NCI-H2029 treated with DMSO at 0.1 percent for 48 hours (cell line): ENCODE data around the gene MEGF9.

Experiments
- DNase-seq: peaks from one replicate; lab custom pipeline; 2025; lab: John Stamatoyannopoulos, UW

The MEGF9 gene

DNA sequence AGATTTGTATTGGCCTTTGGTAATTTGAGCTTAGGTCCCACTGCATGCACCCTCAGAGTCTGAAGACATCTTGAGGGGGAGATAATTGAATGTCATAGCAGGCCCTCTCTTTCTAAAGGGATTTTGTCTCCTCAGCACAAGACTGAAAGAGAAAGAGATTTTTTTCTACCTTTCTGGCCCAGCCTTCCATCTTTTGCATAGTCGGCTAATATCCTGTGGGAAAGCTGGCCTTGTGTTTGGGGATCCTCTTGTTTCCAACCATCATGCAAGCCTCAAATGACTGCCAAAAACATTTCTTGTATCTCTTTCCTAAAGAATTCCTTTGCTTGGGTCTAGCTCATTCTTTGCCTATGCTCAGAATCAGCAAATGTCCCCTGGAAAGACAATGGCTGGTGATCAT, 92.3 kb downstream of the MEGF9 start:
- DNase-seq: no peak

DNA sequence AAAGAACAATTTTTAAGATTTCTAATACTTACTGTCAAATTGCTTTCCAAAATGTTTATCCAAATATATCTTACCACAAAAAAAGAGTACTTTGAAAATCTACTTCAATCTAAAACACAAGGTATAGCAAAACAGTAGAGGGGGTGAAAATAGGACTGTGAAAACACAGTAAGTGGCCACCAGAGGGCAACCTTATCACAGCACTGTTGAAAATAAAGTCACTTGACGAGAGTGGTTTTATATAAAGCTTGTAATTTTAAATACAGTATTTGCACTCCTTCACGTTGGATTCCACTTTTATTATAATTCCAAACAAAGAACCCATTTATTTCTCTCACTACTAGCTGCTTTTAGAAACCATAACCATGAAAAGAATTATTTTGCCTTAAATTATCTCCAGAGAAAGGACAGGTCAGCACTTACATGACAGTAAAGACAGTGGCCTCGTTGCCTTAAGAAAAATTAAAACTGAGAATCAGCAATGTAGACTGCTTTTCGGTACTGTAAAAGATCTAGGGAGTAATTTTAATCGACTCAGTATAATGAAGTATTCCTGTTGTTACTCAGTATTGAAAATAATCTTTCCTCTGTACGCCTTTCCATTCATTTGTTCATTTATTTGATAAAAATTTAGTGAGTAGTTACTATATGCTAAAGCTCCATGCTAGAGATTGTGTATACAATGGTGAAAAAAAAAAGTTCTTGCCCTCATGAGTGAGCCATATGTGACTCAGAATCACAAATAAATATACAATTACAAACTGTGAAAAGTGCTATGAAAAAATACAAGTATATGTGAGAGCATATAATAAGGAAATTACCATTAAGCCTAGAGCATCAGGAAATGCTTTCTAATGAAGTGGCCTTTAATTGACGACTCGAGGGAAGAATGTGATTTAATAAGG, 94.3 kb downstream of the MEGF9 start:
- peak; percentile 46 for DNase-seq

DNA sequence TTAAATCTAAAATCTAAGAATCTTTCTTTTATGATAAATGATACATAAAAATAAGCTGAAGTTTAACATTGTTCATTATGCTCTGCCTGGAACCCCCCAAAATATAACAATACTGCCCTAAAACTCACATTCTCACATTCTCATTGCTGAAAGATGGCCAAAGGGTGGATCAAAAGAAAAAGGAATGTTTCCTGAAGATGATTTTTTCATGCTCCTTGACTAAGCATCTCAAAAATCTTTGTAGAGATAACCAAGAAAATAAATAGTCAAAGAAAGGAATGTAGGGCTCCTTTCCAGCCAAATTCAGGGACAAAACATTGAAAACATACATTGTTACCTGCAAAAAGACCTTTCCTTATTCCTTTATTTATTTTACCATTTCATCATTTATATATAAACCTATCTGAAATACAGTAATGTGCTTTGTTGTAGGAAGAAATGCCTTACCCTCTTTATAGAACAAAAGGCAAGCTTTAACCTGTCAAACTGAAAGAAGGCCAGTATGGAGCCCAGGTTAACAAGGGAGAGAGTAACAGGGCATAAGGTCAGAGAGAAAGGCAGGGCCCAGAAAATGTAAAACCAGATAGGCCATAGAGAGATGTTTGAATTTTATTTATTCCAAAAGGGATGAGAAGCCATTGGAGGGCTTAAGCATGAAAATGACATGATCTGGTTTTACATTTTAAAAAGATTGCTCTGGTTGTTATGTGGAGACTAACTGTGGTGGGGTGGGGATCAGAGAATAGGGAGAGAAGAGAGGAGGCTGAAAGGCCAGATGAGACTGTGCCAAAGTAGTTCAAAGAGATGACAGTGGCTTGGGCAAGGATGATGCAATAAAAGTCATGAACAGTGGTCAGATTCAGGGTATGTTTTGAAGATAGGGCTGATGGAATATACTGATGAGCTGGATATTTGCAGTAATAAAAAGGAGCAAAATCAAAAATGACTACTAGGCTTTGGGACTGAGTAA, 97.0 kb downstream of the MEGF9 start:
- DNase-seq: no peak

DNA sequence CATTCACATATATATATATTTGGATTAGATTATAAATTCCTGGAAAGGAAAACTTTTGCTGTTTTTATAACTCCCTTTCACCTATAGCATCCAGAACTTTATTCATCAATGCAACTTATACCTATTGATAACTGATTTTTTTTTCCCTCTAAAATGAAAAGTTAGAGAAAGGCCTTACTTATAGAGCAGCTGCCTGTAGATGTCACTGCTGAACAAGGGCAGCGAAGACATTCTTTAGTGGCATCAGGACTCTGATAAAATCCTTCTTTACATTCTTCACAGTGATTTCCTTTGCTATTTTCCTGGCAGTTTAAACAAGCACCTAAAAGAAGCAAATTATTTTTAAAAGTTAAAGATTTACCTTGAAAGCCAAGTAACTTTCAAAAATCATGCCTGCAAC, 102.1 kb downstream of the MEGF9 start:
- DNase-seq: no peak

DNA sequence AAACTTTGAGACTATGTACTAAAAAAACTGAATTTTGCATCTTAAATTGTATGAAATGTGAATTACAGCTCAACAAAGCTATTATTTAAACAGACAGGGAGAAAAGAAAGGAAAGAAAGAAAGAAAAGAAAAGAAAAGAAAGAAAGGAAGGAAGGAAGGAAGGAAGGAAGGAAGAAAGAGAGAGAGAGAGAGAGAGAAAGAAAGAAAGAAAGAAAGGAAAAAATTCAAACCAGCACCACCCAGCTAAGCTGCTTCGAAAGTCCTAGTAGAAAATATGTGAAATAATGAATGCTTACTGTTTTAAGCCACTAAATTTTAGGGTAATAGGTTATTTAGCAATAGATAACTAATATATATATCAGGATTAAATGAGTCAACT, 102.6 kb downstream of the MEGF9 start:
- DNase-seq: no peak

DNA sequence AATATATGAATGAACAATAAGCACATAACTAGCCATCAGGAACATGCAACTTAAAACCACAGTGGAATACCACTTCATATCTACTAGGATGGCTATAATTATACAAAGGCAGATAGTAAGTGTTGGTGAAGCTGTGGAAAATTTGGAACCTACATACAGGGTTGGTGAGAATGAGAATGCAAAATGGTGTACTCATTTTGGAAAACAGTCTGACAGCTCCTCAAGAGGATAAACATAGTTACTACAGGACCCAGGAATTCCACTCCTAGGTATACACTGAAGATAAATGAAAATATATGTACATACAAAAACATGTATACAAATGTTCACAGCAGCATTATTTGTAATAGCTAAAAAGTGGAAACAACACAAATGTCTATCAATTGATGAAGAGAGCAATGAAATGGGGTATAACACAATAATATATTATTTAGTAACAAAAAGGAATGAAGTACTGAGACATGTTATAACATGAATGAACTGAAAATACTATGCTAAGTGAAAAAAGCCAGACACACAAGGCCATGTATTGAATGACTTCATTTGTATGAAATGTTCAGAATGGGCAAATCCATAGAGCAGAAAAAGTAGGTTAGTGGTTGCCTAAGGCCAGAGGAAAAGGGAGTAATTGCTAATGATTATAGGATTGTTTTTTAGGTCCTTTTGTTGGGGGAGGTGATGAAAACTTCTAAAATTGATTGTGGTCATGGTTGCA, 103.1 kb downstream of the MEGF9 start:
- no peak for DNase-seq

DNA sequence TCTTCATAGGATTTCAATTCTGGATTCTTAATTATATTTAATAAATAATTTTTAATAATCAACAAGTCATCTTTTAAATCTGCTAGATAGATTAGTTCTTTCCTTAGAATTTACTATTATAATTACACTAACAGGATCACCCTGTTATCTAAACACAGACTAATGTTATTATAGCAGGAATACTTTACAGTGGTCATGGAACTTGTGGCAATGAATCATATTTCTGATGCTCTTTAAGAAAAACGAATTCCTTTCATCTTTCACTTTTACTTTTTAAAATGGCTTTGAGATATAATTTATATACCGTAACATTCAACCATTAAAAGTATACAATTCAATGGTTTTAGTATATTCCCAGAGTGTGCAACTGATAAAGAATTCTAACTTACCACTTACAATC, 104.6 kb downstream of the MEGF9 start:
- DNase-seq: no peak

DNA sequence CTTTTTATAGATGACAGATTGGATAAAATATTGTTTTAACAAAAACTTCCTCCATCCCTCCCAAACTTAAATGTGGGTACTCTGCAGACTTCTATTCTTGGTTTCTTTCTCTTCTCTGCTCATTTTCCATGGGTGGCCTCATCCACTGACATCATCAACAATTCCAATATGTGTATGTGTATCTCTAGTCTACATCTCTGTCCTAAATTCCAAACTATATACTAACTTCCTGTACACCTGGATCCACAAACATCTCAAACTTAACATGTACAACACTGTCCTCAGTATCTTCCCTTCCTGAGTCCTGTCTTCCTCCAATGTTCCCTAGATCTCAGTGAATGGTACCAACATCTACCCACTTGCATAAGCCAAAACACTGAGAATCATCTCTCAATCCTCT, 105.8 kb downstream of the MEGF9 start:
- DNase-seq: no peak

DNA sequence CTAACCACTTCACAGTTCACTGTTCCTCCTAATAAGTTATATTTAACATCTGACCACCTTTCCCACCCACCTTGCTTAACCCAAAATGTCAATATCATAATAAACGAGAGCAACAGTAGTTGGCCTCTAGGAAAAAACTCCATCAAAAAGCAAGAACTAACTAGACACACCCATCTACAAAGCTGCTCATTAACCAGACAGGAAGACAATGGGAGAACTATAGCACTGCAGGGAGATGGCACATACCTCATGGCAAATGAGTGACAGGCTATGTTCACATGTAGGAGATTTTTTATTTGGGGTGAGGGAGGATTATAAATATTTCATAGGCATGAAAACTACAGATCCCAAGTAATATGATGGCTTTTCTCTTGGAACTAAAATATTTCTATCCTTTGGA, 110.7 kb downstream of the MEGF9 start:
- DNase-seq: no peak

DNA sequence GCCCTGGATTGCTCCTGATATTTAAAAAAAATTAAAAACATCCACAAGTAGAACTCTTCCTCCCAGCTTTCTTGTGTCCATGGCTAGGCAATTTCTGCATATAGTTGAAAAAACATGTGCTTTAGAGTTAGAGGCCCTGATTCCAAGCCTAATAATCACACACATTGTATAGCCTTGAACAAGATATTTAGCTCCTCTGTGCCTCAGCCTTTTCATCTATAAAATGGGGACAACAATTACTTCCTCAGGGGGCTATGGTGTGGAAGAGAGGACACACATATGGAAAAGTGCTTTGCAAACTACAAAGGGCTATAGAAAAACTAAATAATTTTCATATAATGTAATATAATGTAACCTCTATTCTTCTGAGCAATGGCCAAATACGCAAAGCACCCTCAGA, 111.3 kb downstream of the MEGF9 start:
- no peak for DNase-seq

DNA sequence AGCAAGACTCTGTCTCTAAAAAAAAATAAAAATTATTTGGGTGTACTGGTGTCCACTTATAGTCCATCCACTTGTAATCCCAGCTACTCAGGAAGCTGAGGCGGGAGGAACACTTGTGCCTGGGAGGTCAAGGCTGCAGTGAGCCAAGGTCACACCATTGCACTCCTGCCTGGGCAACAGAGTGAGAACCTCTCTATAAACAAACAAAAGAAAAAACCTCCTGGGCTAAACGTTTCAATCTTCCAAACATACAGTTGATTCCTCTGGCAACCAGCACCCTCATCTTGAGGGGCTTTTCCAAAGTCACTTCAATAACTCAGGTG, 120.4 kb downstream of the MEGF9 start:
- DNase-seq: no peak

DNA sequence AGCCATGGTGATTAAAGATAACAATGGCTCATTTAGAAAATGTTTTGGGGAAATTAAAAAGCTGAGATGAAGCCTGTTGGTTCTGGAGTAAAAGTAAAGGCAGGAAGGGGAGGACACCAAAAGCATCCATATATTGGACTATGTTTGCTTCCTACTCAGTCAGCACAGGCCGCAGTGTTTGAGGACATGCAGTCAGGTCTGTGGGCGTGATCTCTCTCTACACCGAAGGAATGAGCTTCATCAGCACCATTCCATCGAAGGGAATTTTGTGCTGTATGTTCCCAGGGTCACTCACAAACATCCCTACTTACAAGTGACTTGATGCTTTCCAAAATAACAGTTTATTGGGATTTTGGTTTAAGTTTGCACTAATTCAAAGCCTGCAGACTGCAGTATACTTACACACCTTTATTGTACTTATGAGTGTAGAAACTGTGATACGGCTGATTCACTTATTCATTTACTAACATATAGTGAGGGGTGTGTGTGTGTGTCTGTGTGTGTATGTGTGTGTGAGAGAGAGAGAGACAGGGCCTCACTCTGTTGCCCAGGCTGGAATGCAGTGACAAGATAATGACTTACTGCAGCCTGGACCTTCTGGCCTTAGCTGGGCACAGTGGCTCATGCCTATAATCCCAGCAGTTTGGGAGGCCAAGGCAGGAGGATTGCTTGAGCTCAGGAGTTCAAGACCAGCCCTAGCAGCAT, 120.9 kb downstream of the MEGF9 start:
- no peak for DNase-seq

DNA sequence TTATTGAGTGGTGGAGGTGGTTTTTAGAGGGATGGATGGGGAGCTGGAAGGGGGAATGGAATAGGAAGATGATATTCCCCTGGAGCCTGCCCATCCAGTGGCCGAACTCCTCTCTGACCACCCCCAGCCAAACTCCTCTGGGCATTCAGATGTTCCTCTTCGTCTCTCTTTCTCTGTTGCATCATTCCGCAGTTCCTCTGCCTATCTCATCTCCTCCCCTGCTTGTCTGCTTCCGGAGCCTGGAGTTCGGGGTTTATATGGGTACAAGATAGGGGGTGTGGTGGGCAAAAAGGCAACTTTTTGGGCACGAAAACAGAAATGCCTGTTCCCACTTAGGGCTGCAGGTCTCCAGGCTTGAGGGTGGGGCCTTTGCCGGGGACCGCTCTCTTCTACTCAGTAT, 122.1 kb downstream of the MEGF9 start:
- no peak for DNase-seq

DNA sequence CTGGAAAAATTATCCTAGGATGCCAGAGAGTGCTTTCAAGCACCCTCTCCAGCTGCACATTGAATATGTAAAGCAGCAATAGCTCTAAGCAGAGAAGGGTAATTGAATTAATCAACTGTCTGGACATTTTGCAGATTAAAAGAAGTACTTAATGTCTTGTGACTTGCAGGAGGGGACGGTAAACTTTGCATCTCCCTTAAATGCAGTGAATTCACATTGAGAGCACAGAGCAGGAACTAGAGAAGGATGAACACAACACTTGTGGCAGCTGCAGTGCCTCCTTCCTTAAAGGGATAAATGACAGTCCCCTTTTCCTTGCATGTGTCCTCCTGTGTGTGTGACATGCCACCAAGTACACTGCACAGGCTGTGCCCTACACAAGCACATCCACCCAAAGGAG, 126.9 kb downstream of the MEGF9 start:
- DNase-seq: no peak

DNA sequence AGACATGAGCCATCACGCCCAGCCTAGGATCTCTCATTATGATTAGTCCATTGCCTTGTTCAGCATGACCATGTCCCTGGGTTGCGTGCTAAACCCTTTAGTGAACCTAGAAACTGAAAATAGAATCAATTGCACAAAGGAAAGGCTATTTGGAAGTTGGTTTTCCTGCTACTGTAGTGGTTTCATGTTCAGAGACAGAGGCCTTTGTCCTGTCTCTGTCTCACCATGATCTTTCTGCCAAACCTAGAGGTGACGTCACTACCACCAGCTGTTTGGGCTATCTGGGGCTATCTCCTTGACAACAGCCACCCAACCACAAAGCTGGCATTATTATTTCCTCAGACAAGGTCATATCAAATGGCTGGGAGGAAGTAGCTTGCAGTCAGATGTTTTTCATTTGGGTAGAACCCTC, 130.3 kb downstream of the MEGF9 start:
- peak; percentile 96 for DNase-seq

DNA sequence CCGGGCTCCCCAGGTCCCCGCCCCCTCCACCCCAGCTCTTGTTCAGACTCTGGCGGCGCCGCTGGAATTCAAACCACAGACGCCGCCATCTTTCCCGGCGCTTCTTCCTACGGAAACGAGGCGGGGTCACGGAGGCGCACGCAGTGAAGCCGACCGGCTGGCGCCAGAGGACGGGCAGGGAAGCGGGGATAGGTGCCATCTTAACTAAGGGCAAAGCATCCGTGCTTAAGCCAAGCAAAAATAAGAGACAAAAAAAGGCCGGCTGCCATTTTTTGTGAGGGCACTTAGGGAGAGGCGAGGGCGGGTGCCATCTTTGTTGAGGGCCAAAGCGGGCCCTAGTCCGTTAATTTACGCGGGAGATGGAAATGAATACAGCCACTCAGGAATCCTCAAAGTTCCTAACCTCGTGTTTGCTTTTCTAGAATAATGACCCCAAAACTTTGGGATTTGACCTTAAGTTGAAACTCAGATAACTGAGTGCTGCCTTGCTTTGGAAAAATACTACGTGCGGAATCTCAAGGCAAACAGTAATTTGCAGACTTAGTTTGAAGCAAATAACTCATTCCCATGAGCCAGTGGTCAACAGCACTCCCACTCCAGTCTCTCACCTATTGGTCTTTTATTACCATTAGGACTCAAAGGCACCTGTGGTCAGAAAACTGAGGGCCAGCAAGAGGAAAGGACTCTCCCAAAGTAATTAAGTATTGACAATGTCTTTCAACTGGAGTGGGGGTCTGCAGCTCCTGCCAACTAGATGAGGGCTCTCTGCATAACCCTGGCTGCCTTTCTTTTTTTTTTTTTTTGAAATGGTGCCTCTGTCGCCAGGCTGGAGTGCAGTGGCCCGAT, 134.0 kb downstream of the MEGF9 start, which contains the start of gene CDK5RAP2:
CDK5RAP2 (minus strand) TSS at position 117 of the 846 bp plus-strand sequence. CDS start 189 bp downstream, outside the sequence.
- DNase-seq: peak; percentile 87

DNA sequence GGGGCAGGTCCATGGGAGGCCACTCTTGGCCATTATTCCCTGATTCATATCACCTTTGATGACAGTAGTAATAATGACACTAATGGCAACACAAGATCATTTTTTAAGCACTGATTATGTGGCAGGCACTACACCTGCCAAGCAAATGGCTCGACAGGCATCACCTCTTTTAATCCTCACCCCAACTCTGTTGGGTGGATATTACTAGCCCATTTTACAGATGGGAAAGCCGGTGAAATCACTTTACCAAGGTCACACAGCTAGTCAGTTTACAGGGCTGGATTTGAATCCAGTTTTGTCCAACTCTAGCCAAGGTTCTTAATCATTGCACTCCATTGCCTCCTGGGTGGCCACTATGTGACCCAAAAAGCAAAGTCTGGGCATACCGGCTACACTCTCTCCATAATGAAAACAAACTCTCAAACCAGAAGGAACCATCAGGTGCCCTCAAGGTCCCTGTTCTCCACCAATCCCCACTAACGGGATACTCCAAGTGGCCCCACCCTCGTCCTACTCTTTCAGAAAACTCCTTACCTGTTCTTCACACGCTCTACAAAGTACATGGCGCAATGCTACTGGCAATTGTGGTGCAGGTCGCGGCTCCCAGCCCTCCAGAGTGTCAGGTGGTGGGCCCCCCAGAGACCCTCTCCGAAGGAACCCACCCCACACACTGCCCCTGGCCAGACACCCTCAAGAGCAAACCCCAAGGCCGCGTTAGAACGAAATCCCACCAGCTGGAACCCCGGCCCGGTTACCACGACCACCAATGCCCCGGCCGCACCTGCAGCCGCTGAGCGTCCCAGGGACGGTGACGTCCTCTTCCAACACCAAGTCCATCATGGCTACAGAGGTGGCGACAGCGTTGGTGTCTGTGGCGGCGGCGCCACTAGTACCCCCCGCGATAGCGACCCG, 134.9 kb downstream of the MEGF9 start:
- no peak for DNase-seq

DNA sequence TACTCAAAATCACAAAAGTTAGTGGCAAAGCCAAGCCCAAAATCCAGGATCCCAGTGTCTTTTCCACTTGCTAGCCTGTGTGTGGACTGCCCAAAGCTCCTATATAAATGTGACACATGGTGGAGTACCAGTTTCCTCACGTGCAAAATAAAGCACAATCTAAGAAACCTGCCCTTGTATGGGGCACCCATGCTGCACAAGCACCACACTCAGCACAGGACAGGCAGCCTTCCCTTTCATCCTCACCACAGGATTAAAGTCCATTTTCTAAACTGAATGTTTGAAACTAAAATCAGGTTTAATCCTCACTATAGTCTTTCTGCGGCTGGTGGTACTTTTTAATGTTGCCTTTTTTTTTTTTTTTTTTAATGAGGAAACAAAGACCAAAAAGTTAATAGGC, 139.8 kb downstream of the MEGF9 start:
- no peak for DNase-seq

DNA sequence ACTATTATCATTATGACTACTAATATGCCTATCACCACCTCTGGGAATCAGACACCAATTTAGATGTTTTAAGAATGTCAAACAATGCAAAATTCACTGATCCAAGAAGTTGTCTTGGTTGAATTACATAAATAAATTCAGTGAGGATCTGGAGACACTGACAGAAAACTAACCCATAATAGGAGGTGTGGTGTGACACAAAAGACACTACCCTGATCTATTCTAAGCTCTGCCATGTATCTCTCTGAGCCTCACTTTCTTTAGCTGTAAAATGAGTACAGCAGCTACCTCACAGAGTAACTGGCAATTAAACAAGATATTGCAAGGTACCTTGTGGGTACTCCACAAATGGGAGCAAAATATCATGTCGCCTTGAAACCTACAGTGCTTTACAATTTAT, 141.8 kb downstream of the MEGF9 start:
- DNase-seq: no peak
